RWPE2 (cell line): ENCODE measurements around the gene VTCN1.
"Not testable (repeated sequence)": the region's sequence is repeated elsewhere in the genome, so short reads cannot be mapped to it uniquely, and the experiment has no call there.

Source experiments
- ATAC-seq: fragments of 200-7000 bp; cut with Tn5 transposase; 3 replicates; pipeline ENCODE4 v1.9.1; 2021; ENCODE audit warnings: low read depth
- DNase-seq: peaks from one replicate; pipeline ENCODE4 v3.0.0-alpha.2; 2020; ENCODE audit warnings: low spot score
- H3K27ac ChIP-seq: fragments of 450-650 bp; 2 replicates; pipeline ENCODE4 v1.5.1; 2017; ENCODE audit warnings: mild to moderate bottlenecking; ENCODE audit not compliant: poor library complexity, severe bottlenecking
- H3K27me3 ChIP-seq: fragments of 250-450 bp; sonication (Bioruptor Pico); 2 replicates; pipeline ENCODE4 v1.5.1; 2021; ENCODE audit warnings: mild to moderate bottlenecking, moderate library complexity; ENCODE audit not compliant: insufficient read depth, poor library complexity, severe bottlenecking
- H3K36me3 ChIP-seq: fragments of 250-450 bp; sonication (Bioruptor Pico); 2 replicates; pipeline ENCODE4 v1.5.1; 2020; ENCODE audit warnings: low read depth, mild to moderate bottlenecking, moderate library complexity
- H3K4me1 ChIP-seq: fragments of 250-450 bp; sonication (Bioruptor Pico); 2 replicates; pipeline ENCODE4 v1.5.1; 2021; ENCODE audit warnings: mild to moderate bottlenecking, moderate library complexity; ENCODE audit not compliant: insufficient read depth, poor library complexity, severe bottlenecking
- H3K4me3 ChIP-seq: fragments of 250-450 bp; sonication (Bioruptor Pico); 2 replicates; pipeline ENCODE4 v1.5.1; 2021; ENCODE audit warnings: mild to moderate bottlenecking, moderate library complexity; ENCODE audit not compliant: severe bottlenecking
- H3K9me3 ChIP-seq: fragments of 250-450 bp; sonication (Bioruptor Pico); 2 replicates; pipeline ENCODE4 v1.5.1; 2021; ENCODE audit warnings: mild to moderate bottlenecking, moderate library complexity; ENCODE audit not compliant: severe bottlenecking
- TF ChIP-seq, protein P1 (sequence below): fragments of 450-650 bp; IDR thresholded peaks from one replicate; pipeline ENCODE4 v1.5.1; 2017; ENCODE audit warnings: mild to moderate bottlenecking, moderate library complexity; ENCODE audit not compliant: poor library complexity, severe bottlenecking

Gene VTCN1

DNA sequence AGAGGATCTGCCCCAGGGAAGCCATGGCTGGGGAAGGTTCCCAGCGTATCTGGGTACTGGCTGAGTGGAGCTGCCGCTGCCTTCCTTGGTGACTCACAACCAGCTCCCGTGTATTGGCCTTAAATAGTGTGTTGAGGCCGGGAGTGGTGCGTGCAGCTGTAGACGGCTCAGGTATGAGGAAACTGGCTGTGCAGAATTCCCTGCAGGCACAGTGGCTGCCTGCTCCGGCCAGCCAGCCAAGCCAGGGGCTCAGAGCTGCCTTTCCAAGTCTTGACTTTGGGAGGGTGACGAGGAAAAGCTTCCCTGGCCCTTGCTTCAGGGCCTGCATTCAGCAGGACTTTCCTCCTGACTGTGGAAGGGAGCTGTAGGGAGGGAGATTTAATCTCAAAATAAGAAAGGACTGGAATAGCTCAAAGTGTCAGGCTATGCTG lies at the start of gene VTCN1:
VTCN1 (minus strand) TSS at position 97 of the 431 bp plus-strand sequence; CDS start at position 25, 72 bp downstream.
- H3K9me3 ChIP-seq = no peaks in the 10 kb centered on the region
- H3K4me3 ChIP-seq = no peak within 1 kb of the TSS
- H3K27ac ChIP-seq = no peak within 1 kb of the TSS
- no peak for DNase-seq
- no peaks in the 10 kb centered on the region for H3K4me1 ChIP-seq
- peak; percentile 98 for ATAC-seq
- TF ChIP-seq, protein P1, sequence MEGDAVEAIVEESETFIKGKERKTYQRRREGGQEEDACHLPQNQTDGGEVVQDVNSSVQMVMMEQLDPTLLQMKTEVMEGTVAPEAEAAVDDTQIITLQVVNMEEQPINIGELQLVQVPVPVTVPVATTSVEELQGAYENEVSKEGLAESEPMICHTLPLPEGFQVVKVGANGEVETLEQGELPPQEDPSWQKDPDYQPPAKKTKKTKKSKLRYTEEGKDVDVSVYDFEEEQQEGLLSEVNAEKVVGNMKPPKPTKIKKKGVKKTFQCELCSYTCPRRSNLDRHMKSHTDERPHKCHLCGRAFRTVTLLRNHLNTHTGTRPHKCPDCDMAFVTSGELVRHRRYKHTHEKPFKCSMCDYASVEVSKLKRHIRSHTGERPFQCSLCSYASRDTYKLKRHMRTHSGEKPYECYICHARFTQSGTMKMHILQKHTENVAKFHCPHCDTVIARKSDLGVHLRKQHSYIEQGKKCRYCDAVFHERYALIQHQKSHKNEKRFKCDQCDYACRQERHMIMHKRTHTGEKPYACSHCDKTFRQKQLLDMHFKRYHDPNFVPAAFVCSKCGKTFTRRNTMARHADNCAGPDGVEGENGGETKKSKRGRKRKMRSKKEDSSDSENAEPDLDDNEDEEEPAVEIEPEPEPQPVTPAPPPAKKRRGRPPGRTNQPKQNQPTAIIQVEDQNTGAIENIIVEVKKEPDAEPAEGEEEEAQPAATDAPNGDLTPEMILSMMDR = no peak
- no peaks in the 10 kb centered on the region for H3K36me3 ChIP-seq
- H3K27me3 ChIP-seq = no peaks in the 10 kb centered on the region

DNA sequence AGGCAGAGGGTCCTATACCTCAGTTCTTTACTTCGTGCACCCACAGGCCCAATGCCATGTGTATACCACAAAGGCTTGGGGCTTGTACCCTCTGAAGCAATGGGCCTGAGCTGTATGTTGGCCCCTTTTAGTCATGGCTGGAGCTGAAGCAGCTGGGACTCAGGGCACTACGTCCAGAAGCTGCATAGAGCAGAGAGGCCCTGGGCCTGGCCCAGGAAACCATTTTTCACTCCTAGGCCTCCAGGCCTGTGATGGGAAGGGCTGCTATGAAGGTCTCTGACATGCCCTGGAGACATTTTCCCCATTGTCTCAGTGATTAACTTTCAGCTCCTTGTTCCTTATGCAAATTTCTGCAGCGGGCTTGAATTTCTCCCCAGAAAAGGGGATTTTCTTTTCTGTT lies 48.1 kb upstream of the VTCN1 start:
- H3K4me1 ChIP-seq = no peaks in the 10 kb centered on the region
- H3K9me3 ChIP-seq = no peaks in the 10 kb centered on the region
- H3K27me3 ChIP-seq = no peaks in the 10 kb centered on the region
- TF ChIP-seq, protein P1 = no peak
- H3K27ac ChIP-seq = no peak overlapping the region
- no peaks in the 10 kb centered on the region for H3K36me3 ChIP-seq
- H3K4me3 ChIP-seq = no peak overlapping the region
- DNase-seq = no peak
- ATAC-seq = no peak

DNA sequence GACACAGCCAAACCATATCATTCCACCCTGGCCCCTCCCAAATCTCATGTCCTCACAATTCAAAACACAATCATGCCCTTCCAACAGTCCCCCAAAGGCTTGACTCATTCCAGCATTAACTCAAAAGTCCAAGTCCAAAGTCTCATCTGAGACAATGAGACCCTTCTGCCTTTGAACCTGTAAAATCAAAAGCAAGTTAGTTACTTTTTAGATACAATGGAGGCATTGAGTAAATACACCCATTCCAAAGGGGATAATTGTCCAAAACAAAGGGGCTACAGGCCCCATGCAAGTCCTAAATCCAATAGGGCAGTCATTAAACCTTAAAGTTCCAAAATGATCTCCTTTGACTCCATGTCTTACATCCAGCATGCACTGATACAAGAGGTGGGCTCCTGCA lies 47.3 kb upstream of the VTCN1 start:
- H3K4me1 ChIP-seq, H3K27me3 ChIP-seq, ATAC-seq, H3K36me3 ChIP-seq, H3K4me3 ChIP-seq, H3K27ac ChIP-seq, DNase-seq, H3K9me3 ChIP-seq: not testable (repeated sequence)

DNA sequence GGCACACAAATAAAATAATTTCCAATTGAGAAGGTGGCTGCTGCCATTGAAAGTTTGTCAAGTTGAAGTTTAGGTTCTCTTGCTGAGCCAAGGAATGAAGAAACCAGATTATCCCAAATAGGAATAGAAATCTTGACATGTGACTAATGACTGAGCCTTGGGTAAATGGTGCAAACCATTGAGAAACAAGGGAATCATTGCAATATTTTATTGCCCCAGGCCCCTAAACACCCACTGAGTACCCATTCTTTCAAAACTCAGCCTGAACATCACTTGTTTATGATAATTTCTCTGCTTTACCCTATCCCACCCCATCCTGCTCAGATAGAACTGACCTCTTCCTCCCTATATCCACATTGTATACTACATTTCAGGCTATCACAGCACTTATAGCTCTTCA lies 46.6 kb upstream of the VTCN1 start:
- no peaks in the 10 kb centered on the region for H3K9me3 ChIP-seq
- H3K4me1 ChIP-seq = no peaks in the 10 kb centered on the region

GRCh38 chr1:117250061-117250606 lies 39.4 kb upstream of the VTCN1 start:
- H3K27me3 ChIP-seq = no peaks in the 10 kb centered on the region
- H3K4me3 ChIP-seq = no peak overlapping the region
- H3K36me3 ChIP-seq = no peaks in the 10 kb centered on the region
- ATAC-seq (no peak), DNase-seq (no peak)
- H3K9me3 ChIP-seq = no peaks in the 10 kb centered on the region
- no peak overlapping the region for H3K27ac ChIP-seq
- TF ChIP-seq, protein P1 = no peak
- no peaks in the 10 kb centered on the region for H3K4me1 ChIP-seq

More for the DNA sequence above, 46.6 kb upstream of the VTCN1 start:
- no peaks in the 10 kb centered on the region for H3K36me3 ChIP-seq
- DNase-seq (no peak), ATAC-seq (no peak)
- H3K27ac ChIP-seq = no peak overlapping the region
- H3K4me3 ChIP-seq = no peak overlapping the region
- TF ChIP-seq, protein P1 = no peak
- no peaks in the 10 kb centered on the region for H3K27me3 ChIP-seq
